RWPE2 (cell line): ENCODE data around the gene MAGI1.
A peak's percentile ranks its signal among the peaks of the same experiment; 100 is the strongest.

Source experiments
- ATAC-seq: fragments of 200-7000 bp; cut with Tn5 transposase; 3 replicates; pipeline ENCODE4 v1.9.1; 2021; ENCODE audit warnings: low read depth
- DNase-seq: peaks from one replicate; pipeline ENCODE4 v3.0.0-alpha.2; 2020; ENCODE audit warnings: low spot score
- H3K27ac ChIP-seq: fragments of 450-650 bp; 2 replicates; pipeline ENCODE4 v1.5.1; 2017; ENCODE audit warnings: mild to moderate bottlenecking; ENCODE audit not compliant: poor library complexity, severe bottlenecking
- H3K27me3 ChIP-seq: fragments of 250-450 bp; sonication (Bioruptor Pico); 2 replicates; pipeline ENCODE4 v1.5.1; 2021; ENCODE audit warnings: mild to moderate bottlenecking, moderate library complexity; ENCODE audit not compliant: insufficient read depth, poor library complexity, severe bottlenecking
- H3K36me3 ChIP-seq: fragments of 250-450 bp; sonication (Bioruptor Pico); 2 replicates; pipeline ENCODE4 v1.5.1; 2020; ENCODE audit warnings: low read depth, mild to moderate bottlenecking, moderate library complexity
- H3K4me1 ChIP-seq: fragments of 250-450 bp; sonication (Bioruptor Pico); 2 replicates; pipeline ENCODE4 v1.5.1; 2021; ENCODE audit warnings: mild to moderate bottlenecking, moderate library complexity; ENCODE audit not compliant: insufficient read depth, poor library complexity, severe bottlenecking
- H3K4me3 ChIP-seq: fragments of 250-450 bp; sonication (Bioruptor Pico); 2 replicates; pipeline ENCODE4 v1.5.1; 2021; ENCODE audit warnings: mild to moderate bottlenecking, moderate library complexity; ENCODE audit not compliant: severe bottlenecking
- H3K9me3 ChIP-seq: fragments of 250-450 bp; sonication (Bioruptor Pico); 2 replicates; pipeline ENCODE4 v1.5.1; 2021; ENCODE audit warnings: mild to moderate bottlenecking, moderate library complexity; ENCODE audit not compliant: severe bottlenecking
- CTCF ChIP-seq: fragments of 450-650 bp; IDR thresholded peaks from one replicate; pipeline ENCODE4 v1.5.1; 2017; ENCODE audit warnings: mild to moderate bottlenecking, moderate library complexity; ENCODE audit not compliant: poor library complexity, severe bottlenecking

MAGI1 gene

GRCh38 chr3:65400899-65401298, 637.8 kb downstream of the MAGI1 start:
- ATAC-seq = no peak
- H3K27me3 ChIP-seq = no peaks in the 10 kb centered on the region
- no peaks in the 10 kb centered on the region for H3K36me3 ChIP-seq
- H3K9me3 ChIP-seq = no peaks in the 10 kb centered on the region
- DNase-seq = no peak
- peaks cover 7% of the 10 kb centered on the region for H3K4me1 ChIP-seq
- H3K4me3 ChIP-seq = no peak overlapping the region
- H3K27ac ChIP-seq = no peak overlapping the region
- no peak for TF ChIP-seq CTCF

GRCh38 chr3:65398953-65399352, 639.8 kb downstream of the MAGI1 start:
- Histone ChIP-seq H3K36me3 (no peaks in the 10 kb centered on the region), H3K27ac (no peak overlapping the region), H3K9me3 (no peaks in the 10 kb centered on the region), H3K4me1 (peaks cover 7% of the 10 kb centered on the region), H3K4me3 (no peak overlapping the region), H3K27me3 (no peaks in the 10 kb centered on the region)
- DNase-seq (no peak), ATAC-seq (peak; percentile 65)
- no peak for TF ChIP-seq CTCF

GRCh38 chr3:65396078-65396477, 642.6 kb downstream of the MAGI1 start:
- Histone ChIP-seq H3K4me3 (no peak overlapping the region), H3K27ac (no peak overlapping the region), H3K4me1 (peaks cover 7% of the 10 kb centered on the region), H3K36me3 (no peaks in the 10 kb centered on the region), H3K27me3 (no peaks in the 10 kb centered on the region), H3K9me3 (no peaks in the 10 kb centered on the region)
- no peak for TF ChIP-seq CTCF
- DNase-seq (no peak), ATAC-seq (no peak)

GRCh38 chr3:65391068-65391467, 647.6 kb downstream of the MAGI1 start:
- Histone ChIP-seq H3K9me3 (no peaks in the 10 kb centered on the region), H3K36me3 (no peaks in the 10 kb centered on the region), H3K27me3 (no peaks in the 10 kb centered on the region), H3K4me1 (no peaks in the 10 kb centered on the region), H3K4me3 (no peak overlapping the region), H3K27ac (no peak overlapping the region)
- DNase-seq = no peak
- ATAC-seq = no peak
- no peak for TF ChIP-seq CTCF

- Histone ChIP-seq H3K4me3 (no peak overlapping the region), H3K9me3 (no peaks in the 10 kb centered on the region), H3K27me3 (no peaks in the 10 kb centered on the region), H3K36me3 (no peaks in the 10 kb centered on the region), H3K27ac (no peak overlapping the region), H3K4me1 (no peaks in the 10 kb centered on the region)
- no peak for TF ChIP-seq CTCF
- DNase-seq (no peak), ATAC-seq (no peak)
Measured at GRCh38 chr3:65385805-65386204, 652.9 kb downstream of the MAGI1 start.
